Measurements from ENCODE around the gene SNRPA. TPM values are rescaled to one million over a fixed set of nuclear protein-coding genes. Genes with fewer than 3 reads are reported as not detected.

SNRPA gene
- polyA plus RNA-seq (2013, experiment 1 of 2; ENCODE audit: insufficient read length) = 118 TPM
- 106 TPM for polyA plus RNA-seq (2013, experiment 2 of 2; ENCODE audit: insufficient read length)

DNA sequence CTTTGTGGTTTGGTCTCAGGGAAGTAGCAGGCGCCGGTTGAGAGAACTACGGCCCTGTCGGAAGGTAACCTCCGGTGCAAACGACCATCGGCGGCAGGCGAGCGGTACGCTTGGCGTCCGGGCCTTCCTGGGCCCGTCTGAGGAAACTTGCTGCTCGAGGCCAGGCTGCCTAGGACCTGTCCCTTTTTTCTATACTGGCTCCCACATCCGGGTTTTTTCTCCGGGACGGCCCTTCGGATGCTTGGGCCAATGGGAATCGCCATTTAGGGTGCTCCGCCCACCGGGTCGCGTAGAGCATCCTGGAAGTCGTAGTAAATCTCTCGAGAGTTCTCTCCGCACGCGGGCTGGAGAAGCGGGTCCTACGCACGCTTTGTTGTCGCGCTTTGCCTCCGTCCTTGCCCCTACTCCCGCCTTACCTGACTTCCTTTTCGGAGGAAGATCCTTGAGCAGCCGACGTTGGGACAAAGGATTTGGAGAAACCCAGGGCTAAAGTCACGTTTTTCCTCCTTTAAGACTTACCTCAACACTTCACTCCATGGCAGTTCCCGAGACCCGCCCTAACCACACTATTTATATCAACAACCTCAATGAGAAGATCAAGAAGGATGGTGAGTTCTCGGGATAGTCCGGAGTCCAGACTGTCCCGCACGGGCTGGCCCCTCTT lies at the start of gene SNRPA:
TSS of gene SNRPA (plus strand) at position 330 of the 664 bp plus-strand sequence. CDS start at position 536, 206 bp downstream.
- DNase-seq = peak; percentile 98

DNA sequence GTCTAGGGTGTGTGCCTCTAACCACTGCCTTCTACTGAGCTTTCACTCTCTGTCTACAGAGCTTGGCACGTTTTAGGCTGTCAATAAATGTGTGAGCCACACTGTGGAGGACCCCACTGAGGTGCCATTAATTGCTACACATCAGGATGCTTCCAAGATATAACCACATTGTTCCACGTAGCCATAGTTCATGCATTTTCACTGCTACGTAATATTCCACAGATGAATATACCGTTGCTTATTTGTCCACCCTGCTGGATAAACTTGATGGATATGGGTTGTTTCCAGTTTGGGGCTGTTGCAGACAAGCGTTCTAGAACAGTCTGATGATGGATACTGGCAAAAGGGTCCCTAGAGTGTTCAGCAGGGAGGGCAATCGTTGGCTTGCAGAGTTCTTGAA lies 49.2 kb upstream of the SNRPA start:
- no peak for DNase-seq

DNA sequence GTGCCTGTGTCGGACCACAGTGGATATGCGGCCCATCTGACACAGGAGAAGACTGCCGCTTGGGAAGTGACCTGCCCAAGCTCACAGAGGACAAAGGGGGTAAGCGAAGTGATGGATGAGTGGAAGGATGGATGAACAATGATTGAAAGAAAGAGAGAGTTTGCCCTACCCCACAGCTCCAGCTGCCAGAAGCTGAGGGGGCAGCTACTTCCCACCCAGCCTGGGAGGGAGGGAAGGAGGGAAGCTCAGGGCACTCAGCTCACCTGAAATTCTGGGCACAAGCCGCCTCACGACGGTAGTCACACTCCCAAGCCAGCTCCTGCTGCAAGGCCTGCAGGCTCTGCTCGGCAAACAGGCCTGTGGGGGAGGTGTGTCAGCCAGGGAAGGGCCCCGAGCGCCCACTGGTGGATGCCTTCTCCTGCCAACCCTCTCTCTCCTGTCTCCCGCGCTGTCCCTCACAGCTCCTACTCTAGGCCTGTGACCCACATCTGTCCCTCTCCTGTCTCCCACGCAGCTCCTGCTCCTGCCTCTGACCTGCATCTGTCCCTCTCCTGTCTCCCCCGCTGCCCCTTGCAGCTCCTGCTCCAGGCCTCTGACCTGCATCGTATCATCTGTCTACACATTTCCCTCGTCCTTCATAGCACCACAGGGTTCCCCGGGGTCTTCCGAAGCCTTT lies 48.5 kb upstream of the SNRPA start:
- peak; percentile 37 for DNase-seq

DNA sequence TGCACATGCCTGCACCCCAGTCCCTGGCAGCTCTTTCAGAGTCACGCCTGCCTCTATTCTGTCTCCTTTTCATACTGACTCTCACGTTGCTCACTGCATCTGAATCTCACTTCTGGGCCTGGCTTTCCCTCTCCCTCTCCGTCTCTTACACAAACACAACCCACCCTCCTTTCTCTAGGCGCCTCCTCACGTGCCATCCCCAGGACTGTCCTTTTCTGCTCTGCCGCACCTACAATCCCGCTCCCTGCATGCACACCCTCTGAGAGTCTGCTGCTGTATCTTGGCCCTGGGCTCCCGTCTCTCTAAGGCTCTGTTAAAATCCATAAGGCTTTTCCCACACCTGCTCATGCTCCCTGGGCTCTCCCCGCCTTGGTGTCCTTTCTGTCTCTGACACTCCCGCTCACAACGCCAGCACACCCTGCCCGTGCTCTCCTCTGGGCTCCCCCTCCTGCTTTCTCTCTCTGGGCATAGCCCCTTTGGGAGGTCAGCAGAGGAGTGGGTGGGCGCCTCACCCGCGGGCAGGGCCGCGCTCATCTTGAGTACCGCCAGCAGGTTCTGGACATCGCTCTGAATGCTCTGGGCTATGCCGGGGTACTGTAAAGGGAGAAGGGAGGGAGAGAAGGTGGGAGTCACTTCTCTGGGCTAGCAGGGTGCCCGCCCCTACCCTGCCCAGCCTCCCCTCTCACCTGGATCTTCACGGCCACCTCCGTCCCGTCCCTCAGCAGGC lies 47.8 kb upstream of the SNRPA start:
- DNase-seq = no peak

DNA sequence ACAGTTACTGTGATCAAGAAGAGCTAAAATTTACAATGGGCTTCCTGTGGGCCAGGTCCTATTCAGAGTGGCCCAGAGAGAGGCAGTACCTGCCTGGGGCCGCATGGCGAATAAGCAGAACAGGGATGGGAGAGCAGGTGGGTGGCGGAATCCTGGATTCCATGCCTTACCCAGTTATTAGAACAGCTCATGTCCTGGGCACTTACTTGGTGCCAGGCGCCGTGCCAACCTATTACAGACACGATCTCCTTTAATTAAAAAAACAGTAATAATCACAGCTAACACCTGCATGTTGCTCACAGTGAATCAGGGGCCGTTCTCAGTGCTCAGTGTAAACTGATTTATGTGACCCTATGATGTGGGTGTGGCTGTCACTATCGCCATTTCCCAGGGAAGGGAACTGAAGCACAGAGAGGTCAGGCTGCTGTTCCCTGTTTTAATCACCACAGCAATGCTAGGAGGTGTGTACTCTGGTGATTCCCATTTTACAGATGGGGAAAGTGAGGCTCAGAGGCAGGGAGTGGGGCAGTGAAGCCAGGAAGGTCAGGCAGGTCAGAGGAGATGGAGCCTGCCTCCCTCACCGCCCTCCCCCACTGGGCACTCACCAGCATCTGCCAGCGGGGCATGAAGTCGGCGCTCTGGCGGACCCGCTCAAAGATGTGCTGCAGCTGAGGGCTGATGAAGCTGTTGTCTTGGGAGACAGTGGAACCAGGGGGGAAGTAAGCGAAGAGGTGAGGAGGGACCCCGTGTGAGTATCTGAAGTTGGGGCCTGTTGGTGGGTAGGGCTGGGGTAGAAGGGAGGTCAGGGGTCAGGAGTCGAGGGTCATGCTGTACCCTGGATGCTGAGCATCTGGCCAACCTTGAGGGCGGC lies 46.3 kb upstream of the SNRPA start:
- DNase-seq = no peak

DNA sequence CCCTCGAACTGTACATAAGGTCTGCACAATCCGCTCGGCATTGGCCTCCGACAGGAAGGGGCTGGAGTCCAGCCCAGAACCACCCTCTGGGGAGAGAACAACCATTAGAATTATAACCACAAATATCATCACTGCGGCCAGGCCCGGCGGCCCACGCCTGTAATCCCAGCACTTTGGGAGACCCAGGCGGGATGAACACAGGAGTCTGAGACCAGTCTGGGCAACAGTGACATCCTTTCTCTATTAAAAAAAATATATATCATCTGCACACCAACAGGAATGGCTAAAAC lies 45.7 kb upstream of the SNRPA start:
- no peak for DNase-seq

DNA sequence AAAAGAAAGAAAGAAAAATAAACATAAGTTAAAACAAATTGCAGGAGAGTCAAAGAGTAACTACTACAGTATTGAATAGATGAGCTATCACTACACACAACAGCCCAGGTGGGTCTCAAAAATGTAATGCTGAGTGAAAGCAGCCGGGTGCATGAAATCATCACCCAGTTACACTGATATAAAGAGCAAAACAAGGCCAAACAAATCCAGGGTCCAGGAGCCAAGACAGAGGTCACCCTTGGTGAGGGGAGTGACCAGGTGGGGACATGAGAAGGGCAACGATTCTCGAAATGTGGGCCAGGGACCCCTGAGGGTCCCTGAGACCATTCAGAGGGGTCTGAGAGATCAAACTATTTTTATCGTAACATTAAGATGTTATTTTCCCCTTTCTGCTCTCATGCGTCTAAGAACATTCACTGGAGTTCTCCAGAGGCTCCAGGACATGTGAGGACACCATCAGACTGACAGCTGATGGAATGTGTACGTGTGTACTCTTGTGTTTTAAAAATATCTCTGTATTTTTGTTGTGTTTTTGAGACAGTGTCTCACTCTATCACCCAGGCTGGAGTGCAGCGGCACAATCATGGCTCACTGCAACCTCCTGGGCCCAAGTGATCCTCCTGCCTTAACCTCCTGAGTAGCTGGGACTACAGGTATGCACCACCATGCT lies 44.9 kb upstream of the SNRPA start:
- no peak for DNase-seq

DNA sequence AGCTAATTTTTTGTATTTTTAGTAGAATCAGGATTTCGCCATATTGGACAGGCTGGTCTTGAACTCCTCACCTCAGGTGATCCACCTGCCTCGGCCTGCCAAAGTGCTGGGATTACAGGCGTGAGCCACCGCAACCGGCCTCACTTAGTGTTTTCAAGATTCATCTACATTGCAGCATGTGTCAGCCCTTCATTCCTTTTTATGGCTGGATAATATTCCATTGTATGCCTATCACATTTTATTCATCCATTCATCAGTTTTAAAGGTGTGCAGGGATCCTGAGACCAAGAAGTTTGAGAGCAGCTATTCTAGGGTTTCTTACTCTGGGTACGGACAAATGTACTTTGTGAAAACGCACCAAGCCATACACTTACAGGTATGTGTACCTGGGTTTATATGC lies 43.4 kb upstream of the SNRPA start:
- DNase-seq = no peak

DNA sequence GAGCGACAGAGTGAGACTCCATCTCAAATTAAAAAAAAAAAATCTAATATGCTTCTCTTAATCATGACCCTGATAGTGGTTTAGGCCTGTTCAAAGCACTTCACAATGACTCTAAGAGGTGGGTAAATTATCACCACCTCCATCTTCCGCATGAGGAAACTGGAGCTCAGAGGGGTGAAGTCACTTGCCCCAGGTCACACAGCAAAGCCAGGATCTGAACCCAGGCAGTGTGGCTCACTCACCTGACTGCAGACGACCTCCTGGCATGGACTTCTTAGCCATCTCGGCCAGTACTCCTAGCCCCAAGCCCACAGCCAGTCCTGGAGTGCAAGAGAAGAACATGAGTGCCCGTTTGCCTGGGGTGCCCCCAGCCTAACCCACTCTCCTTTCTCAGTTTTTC lies 41.2 kb upstream of the SNRPA start:
- DNase-seq = no peak

DNA sequence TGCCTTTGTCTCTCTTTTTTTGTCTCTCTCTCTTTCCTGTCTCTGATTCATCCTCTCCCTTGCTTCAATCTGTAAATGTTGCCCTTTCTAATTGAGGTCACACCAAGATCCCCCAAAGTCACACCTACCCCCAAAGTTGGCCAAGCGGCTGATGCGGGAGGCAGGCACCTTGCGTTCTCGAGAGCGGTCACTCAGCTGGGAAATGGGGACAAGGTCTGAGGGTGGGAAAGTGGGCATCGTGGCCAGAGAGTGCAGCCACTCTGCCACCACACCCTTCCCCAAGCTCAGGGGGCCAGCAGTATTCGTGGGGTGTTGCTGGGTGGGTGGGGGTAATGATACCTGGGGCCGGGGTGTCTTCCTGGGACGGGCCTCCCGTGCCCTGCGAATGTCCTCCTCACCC lies 37.1 kb upstream of the SNRPA start:
- DNase-seq = no peak

DNA sequence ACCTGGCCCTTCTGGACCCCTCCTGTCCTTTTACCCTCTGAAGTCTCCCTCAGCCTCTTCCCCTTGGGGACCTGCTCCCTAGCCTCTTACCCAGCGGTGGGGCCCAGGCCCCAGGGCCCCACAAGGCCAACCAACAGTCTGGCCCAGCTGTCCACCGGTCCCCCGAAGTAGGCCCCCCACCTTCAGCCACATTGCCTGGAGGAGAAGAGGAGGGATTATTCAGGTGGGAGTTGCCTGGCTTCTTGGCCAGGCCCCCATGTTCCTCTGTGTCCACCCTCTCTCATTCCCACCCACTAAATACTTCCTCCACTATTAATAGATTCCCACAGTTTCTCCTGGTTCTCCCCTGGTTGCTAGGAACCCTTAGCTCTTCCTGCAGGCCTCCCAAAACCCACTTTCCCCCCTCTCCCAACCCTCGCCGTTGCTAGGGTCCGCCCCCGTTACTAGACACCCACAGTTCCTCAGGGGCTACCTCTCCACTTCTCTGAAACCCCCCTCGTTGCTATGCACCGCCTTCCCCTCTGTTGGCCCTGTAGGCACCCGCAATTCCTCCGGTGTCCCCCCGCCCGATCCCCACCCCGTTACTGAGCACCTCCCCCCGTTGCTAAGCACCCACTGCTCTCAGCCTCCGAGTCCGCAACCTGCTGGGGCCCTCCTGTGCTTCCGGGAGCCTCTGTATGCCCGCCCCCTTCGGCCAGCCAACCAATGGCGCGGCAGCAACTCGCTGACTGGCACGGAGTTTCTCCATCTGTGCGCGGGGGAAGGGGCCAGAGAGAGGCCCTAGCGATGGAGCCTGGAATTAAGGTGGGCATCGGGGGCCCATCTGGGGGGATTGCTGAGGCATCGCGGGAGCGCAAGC lies 36.3 kb upstream of the SNRPA start:
- DNase-seq = peak; percentile 91

DNA sequence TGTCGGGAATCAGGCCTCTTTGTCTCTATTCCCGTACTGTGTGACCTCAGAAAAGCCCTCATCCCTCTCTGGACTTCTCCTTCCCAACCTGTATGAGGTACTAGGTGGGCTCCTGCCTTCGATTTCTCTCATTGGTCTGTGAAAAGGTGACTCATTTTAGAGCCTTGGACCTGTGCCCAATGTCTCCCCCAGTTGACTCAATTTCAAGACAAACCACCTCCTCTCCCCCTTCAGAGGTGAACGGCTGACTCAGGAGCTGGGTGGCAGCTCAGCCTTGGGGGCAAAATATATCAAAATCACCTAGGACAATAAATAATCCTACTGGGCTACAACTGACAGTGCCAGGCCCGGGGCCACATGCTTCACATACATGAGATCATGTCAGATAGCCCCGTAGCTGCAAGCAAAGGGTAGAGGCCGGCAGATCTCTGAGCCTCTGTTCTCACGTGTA lies 34.9 kb upstream of the SNRPA start:
- no peak for DNase-seq

DNA sequence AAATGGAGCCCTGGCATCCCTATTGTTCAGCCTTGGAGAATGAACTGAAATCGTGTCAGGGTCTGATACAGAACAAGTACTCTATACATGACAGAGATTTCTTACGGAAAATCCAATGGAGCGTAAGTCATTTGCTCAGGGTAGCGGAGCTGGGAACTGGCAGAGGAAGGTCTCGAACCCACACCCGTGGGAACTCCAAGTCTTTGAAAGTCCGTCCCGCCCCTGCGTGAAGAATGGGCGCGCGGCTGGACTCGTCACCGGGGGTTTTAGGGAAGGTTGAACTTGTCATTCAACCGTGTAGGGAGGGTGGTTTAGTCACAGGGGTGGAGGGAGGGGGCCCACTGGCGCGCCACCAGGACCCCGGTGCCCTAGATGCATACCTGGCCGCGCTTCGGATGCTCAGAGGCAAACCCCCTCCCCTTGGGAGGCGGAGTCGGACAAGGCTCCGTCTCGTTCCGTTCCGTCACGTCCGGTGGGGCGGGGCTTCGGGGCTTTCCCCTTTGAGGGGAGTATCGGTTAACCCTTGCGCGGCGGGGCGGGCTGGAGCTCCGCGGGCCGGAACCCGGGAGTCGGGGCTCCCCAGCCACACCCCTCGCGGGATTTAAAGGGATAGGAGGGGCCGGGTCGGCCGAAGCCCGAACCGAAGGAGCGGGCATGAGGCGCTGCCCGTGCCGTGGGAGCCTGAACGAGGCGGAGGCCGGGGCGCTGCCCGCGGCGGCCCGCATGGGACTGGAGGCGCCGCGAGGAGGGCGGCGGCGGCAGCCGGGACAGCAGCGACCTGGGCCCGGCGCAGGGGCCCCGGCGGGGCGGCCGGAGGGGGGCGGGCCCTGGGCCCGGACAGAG lies 34.3 kb upstream of the SNRPA start, which contains the start of the genes COQ8B and ITPKC:
TSS of gene COQ8B (minus strand) at position 405 of the 843 bp plus-strand sequence. CDS start 2,254 bp downstream, outside the sequence.
TSS of gene ITPKC (plus strand) at position 631 of the 843 bp plus-strand sequence. CDS start at position 655, 24 bp downstream.
- DNase-seq = peak; percentile 98

DNA sequence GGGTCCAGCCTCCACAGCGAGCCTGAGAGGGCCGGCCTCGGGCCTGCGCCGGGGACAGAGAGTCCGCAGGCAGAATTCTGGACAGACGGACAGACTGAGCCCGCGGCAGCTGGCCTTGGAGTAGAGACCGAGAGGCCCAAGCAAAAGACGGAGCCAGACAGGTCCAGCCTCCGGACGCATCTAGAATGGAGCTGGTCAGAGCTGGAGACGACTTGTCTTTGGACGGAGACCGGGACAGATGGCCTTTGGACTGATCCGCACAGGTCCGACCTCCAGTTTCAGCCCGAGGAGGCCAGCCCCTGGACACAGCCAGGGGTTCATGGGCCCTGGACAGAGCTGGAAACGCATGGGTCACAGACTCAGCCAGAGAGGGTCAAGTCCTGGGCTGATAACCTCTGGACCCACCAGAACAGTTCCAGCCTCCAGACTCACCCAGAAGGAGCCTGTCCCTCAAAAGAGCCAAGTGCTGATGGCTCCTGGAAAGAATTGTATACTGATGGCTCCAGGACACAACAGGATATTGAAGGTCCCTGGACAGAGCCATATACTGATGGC lies 33.6 kb upstream of the SNRPA start:
- DNase-seq = no peak

DNA sequence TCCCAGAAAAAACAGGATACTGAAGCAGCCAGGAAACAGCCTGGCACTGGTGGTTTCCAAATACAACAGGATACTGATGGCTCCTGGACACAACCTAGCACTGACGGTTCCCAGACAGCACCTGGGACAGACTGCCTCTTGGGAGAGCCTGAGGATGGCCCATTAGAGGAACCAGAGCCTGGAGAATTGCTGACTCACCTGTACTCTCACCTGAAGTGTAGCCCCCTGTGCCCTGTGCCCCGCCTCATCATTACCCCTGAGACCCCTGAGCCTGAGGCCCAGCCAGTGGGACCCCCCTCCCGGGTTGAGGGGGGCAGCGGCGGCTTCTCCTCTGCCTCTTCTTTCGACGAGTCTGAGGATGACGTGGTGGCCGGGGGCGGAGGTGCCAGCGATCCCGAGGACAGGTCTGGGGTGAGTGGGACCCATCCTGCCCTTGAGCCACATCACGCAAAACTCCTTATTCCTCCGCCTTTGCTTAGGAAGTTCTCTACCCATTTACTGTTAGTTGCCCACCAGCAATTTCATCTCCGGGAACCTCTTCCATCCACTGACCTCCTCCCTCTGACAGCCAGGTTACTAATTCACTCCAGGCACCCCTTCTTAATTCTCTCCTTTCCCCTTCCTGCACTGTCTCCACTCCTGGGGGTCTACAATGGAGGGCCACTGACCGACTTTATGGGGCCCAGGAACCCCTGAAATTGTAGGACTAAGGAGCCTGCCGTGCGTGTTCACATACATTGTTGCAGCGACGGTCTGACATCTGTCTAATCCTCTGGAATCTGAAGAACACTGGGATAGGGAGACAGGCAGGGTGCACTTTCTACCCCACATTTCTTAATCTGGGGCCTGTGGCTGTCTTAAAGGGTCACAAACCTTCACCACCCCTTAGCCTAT lies 32.9 kb upstream of the SNRPA start:
- no peak for DNase-seq

DNA sequence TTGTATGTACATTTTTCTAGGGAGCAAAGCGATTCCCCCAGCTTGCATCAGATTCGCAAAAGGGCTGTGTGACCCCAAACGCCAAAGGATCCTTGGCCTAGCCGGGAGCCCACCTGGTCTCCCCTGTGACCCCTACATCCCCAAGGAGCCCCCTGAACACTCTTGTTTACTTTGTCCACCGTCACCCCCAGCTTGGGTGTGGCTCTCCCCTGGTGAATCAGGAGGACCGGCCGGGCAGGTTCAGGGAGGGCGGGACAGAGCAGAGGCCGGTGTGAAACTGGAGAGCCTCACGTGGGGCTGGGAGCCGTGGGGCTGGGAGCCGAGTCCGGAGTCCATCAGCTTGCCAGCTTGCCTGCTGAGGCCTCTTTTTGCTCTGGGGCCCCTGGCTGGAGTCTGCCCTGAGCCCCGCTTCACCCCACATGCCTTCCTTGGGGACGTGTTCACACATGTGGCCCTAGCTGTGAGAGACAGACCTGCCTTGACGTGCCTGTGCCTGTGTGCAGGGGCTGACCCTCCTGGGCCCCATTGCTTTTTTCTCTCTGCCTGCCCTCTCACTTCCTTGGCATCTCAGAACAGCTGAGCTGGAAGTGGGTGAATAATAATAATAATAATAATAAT lies 32.1 kb upstream of the SNRPA start:
- DNase-seq = no peak

DNA sequence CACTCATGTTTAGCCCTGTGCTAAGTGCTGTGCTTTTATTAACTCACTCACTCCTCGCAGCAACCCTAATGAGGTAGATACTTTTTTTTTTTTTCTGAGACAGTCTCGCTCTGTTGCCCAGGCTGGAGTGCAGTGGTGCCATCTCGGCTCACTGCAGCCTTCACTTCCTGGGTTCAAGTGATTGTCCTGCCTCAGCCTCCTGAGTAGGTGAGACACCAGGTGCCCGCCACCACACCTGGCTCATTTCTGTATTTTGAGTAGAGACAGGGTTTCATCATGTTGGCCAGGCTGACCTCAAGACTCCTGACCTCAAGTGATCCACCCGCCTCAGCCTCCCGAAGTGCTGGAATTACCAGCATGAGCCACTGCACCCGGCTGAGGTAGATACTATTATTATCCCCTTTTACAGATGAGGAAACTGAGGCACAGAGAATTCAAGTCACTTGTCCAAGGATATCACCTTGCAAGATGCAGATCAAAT lies 31.5 kb upstream of the SNRPA start:
- no peak for DNase-seq

DNA sequence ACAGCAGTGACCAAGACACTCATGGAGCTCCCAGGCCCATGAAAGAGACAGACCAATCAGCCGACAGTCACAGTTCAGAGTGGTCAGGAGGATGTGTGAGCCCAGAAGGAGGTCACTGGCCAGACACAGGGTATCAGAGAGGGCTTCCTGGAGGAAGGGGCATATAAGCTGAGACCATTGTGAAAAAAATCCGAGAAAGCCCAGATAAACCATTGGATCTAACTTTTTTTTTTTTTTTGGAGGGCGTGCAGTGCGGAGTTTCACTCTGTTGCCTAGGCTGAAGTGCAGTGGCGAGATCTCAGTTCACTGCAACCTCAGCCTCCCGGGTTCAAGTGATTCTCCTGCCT lies 29.9 kb upstream of the SNRPA start:
- DNase-seq = no peak

Measured in fibroblast of skin of scalp (primary cell).